Fibroblast of mammary gland (primary cell): ENCODE data around the gene ASCC3.
"Not testable (repeated sequence)": the region's sequence is repeated elsewhere in the genome, so short reads cannot be mapped to it uniquely, and the experiment has no call there.

Source experiments
- DNase-seq: peaks from one replicate; pipeline ENCODE4 v3.0.0-alpha.2; 2010; ENCODE audit warnings: low read depth
- H3K4me3 ChIP-seq: 2 replicates; pipeline ENCODE4 v1.5.1; 2011; ENCODE audit warnings: low read depth, mild to moderate bottlenecking, low read length, moderate library complexity; ENCODE audit not compliant: control insufficient read depth
- CTCF ChIP-seq: conservative IDR thresholded peaks from 2 replicates; pipeline ENCODE4 v1.5.1; 2011; ENCODE audit warnings: low read depth, low read length, inconsistent platforms; ENCODE audit not compliant: control insufficient read depth, insufficient read depth

Gene ASCC3

GRCh38 chr6:100768816-100769351 is 112.2 kb downstream of the ASCC3 start:
- no peak for DNase-seq
- no peak overlapping the region for H3K4me3 ChIP-seq
- TF ChIP-seq CTCF = no peak

- no peak overlapping the region for H3K4me3 ChIP-seq
- no peak for DNase-seq
- no peak for TF ChIP-seq CTCF
Observed at GRCh38 chr6:100763617-100764241, 117.4 kb downstream of the ASCC3 start.

GRCh38 chr6:100761841-100762240 is 119.3 kb downstream of the ASCC3 start:
- no peak overlapping the region for H3K4me3 ChIP-seq
- no peak for TF ChIP-seq CTCF
- DNase-seq = no peak

GRCh38 chr6:100758386-100758785 is 122.7 kb downstream of the ASCC3 start:
- H3K4me3 ChIP-seq, DNase-seq: not testable (repeated sequence)

- H3K4me3 ChIP-seq = no peak overlapping the region
- DNase-seq = no peak
- no peak for TF ChIP-seq CTCF
Observed at GRCh38 chr6:100753421-100753820, 127.7 kb downstream of the ASCC3 start.

GRCh38 chr6:100751590-100751989 is 129.5 kb downstream of the ASCC3 start:
- no peak overlapping the region for H3K4me3 ChIP-seq
- no peak for DNase-seq
- no peak for TF ChIP-seq CTCF

- no peak overlapping the region for H3K4me3 ChIP-seq
- no peak for DNase-seq
- no peak for TF ChIP-seq CTCF
Observed at GRCh38 chr6:100745419-100746041, 135.6 kb downstream of the ASCC3 start.
